Fibroblast of gingiva (primary cell): ENCODE measurements around the gene NSMF.
A peak's percentile ranks its signal among the peaks of the same experiment; 100 is the strongest.

Source experiments
- DNase-seq: peaks from one replicate; pipeline ENCODE4 v3.0.0-alpha.2; 2011; ENCODE audit warnings: low read depth

Gene NSMF

DNA sequence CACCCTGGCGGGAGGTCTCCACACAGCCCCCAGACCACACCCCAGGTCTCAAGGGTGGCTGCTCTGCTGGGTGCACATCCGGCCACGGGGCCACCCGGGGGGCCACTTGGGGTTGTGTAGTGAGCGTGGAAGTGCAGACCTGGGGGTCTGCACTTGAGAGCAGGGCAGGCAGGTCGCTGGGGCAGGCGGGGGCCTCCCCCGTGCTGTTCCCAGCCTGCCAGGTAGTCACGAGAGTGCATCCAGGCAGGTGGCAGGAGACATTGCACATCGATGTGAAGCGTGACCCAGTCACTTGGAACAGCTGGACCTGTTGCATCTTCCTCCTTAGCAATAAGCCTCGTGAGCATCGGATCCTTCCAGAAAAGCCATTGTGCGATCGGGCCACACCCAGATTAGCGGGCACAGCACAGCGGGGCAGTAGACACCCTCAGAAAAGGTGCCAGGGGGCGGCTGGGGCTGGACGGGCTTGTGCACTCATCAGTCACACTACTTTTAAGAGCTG is 13.2 kb downstream of the NSMF start:
- DNase-seq, result no peak

- DNase-seq, result peak; percentile 50
Measured at GRCh38 chr9:137445275-137445807, 13.8 kb downstream of the NSMF start.

GRCh38 chr9:137444106-137444790 is 14.9 kb downstream of the NSMF start:
- DNase-seq, result no peak

- no peak for DNase-seq
Measured at GRCh38 chr9:137441935-137442321, 17.2 kb downstream of the NSMF start.

GRCh38 chr9:137441289-137441934 is 17.7 kb downstream of the NSMF start, which contains the start of gene ENTPD8:
TSS of gene ENTPD8 (minus strand) at chr9:137441357. CDS start at chr9:137438285, 3,072 bp downstream.
- DNase-seq, result no peak

GRCh38 chr9:137439158-137439714 is 19.9 kb downstream of the NSMF start:
- no peak for DNase-seq

- DNase-seq, result no peak
Measured at GRCh38 chr9:137438591-137439157, 20.5 kb downstream of the NSMF start.

DNA sequence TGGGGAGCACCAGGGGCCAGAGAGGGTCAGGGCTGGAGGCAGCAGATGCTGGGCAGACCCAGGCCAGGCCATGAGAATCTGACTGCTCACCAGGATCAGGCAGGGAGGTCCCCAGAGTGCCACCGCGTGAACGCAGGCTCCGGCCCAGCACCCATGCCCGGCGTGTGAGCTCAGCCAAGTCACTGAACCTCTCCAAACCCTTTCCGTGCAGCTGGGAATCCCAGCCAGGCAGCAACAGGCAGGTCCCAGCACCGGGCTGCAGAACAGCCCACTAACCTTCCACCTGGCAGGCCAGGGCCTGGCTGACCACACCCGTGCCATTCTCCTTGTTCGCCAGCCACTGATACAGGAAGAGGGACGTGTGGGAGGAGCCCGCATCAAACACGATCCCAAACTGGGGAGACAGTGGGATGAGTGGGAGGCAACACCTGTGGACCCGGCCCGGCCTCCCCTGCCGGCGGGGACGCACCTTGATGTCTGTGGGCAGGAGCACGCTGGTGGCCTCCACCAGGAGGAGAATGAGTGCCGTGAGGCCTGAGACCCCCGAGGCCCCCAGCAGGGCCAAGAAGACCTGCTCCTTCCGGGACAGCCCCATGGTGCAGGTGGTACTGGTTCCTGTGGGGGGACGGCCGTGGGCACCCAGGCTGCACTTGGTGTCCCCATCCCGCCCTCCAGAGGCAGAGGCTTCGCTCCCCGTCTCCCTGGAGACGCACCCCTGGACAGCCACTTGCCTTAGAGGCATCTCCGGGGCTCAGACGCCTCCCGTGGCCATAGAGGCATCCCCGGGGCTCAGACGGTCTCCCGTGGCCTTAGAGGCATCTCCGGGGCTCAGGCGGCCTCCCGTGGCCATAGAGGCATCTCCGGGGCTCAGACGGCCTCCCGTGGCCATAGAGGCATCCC is 21.2 kb downstream of the NSMF start:
- no peak for DNase-seq

- no peak for DNase-seq
Measured at GRCh38 chr9:137436761-137437600, 22.2 kb downstream of the NSMF start.

GRCh38 chr9:137435980-137436760 is 23.0 kb downstream of the NSMF start:
- peak; percentile 55 for DNase-seq

GRCh38 chr9:137435381-137435891 is 23.7 kb downstream of the NSMF start:
- DNase-seq, result no peak

DNA sequence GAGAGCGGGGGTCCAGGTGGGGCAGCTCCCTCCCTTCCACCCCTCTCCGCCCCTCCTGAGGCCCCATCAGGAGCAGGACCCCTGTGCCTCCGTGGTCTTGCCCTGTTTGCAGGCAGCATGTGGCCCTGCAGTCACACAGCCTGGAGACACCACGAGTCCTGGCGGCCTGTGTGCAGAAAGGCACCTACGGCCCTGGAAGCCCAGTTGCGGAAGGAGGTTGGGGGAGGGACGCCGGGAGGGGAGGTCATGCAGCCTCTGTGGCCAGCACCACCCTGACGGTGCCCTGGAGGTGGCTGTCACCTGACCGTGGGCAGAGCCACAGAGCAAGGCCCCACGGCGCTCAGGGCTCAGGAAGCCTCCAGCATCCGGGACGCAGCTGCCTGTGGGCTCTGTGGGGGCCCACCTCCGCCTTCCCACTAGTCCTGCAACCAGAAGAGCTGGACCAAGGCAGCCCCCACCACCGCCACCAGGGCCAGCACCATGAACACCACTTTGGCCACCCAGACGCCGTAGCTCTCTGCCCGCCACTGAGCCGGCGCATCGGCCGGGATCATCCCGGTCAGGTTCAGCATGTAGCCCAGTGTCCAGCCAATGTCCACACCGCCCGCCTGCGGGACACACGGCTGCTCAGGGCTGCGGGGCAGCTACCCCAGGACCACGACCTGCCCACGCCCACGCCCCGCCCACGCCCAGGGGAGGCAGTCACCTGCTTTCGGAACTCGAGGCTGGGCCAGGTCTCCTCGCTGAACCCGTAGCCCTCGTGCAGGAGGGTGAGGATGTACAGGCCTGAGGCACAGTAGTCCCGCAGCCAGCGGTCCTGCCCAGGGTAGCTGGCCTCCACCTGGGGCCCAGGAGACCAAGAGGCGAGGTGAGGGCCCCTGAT is 24.4 kb downstream of the NSMF start:
- no peak for DNase-seq

GRCh38 chr9:137433916-137434431 is 25.2 kb downstream of the NSMF start:
- DNase-seq, result no peak

GRCh38 chr9:137433349-137433915 is 25.7 kb downstream of the NSMF start:
- no peak for DNase-seq

DNA sequence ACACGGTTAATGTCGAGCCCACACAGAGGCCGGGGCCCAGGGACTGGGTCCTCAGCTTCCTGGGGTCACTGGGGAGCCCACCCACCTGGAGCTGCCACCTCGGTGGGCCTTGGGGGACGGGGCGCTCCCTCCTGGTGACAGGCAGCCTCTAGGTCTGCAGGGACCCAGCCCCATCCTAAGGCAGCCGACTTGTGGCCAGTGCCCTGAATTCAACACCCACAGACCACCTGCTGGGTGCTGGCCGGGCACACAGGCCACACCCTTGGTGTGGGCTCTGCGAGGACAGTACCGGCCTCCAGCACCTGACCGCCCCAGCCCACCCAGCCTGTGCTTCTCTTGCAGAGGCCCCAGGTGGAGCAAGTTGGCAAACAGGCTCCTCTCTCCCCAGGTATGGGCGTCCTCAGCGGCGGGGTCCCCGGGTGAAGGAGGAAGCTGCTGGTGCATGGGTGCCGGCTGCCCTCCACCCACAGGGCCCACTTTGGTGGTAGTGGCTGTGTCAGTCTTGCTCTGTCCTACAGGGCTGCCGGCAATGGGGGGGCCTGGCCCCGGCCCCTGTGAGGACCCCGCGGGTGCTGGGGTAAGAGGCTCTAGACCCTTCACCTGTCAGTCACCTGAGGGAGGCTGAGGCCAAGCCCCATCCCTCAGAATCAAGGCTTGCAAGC is 26.3 kb downstream of the NSMF start:
- no peak for DNase-seq

GRCh38 chr9:137431416-137431931 is 27.7 kb downstream of the NSMF start:
- no peak for DNase-seq

GRCh38 chr9:137430723-137431415 is 28.3 kb downstream of the NSMF start:
- no peak for DNase-seq
